DND-41 (cell line): ENCODE results near the gene AKR1C3.
"Not testable (repeated sequence)": the region's sequence is repeated elsewhere in the genome, so short reads cannot be mapped to it uniquely, and the experiment has no call there.

ENCODE experiments used
- ATAC-seq: fragments of 200-7000 bp; cut with Tn5 transposase; 3 replicates; pipeline ENCODE4 v1.9.1; 2021; ENCODE audit warnings: low read depth; ENCODE audit not compliant: insufficient read depth
- DNase-seq: peaks from one replicate; pipeline ENCODE4 v3.0.0-alpha.2; 2020
- H2AFZ ChIP-seq: 2 replicates; pipeline ENCODE4 v1.6.0; 2012; ENCODE audit warnings: low read depth, low read length
- H3K27ac ChIP-seq: 2 replicates; pipeline ENCODE4 v1.5.1; 2012; ENCODE audit warnings: low read length, inconsistent platforms
- H3K27me3 ChIP-seq: fragments of 200-600 bp; sonication (generic); 2 replicates; pipeline ENCODE4 v1.6.0; 2012; ENCODE audit warnings: low read length, mild to moderate bottlenecking, inconsistent platforms; ENCODE audit not compliant: insufficient read depth, poor library complexity
- H3K36me3 ChIP-seq: 2 replicates; pipeline ENCODE4 v1.5.1; 2012; ENCODE audit warnings: low read length, inconsistent platforms; ENCODE audit not compliant: insufficient read depth
- H3K4me1 ChIP-seq: 2 replicates; pipeline ENCODE4 v1.5.1; 2012; ENCODE audit warnings: mild to moderate bottlenecking, low read length; ENCODE audit not compliant: insufficient read depth
- H3K4me2 ChIP-seq: 2 replicates; pipeline ENCODE4 v1.6.0; 2012; ENCODE audit warnings: mild to moderate bottlenecking, moderate library complexity, low read length, inconsistent platforms; ENCODE audit not compliant: insufficient read depth
- H3K4me3 ChIP-seq, 2 experiments: fragments of 200-600 bp in 1 of 2; shearing (Covaris generic) in 1 of 2; 2 replicates each; pipeline ENCODE4 v1.5.1; 2012 to 2016; ENCODE audit warnings: inconsistent platforms in 2 of 2, low read length in 2 of 2, mild to moderate bottlenecking in 2 of 2, low read depth in 1 of 2, moderate library complexity in 1 of 2
- H3K79me2 ChIP-seq: 2 replicates; pipeline ENCODE4 v1.6.0; 2012; ENCODE audit warnings: low read length, inconsistent platforms; ENCODE audit not compliant: insufficient read depth
- H3K9ac ChIP-seq: 2 replicates; pipeline ENCODE4 v1.6.0; 2012; ENCODE audit warnings: low read depth, mild to moderate bottlenecking, inconsistent platforms, low read length, moderate library complexity
- H3K9me3 ChIP-seq: 2 replicates; pipeline ENCODE4 v1.5.1; 2012; ENCODE audit warnings: low read length, moderate library complexity, mild to moderate bottlenecking, inconsistent platforms; ENCODE audit not compliant: insufficient read depth, severe bottlenecking
- H4K20me1 ChIP-seq: 2 replicates; pipeline ENCODE4 v1.6.0; 2012; ENCODE audit warnings: low read length; ENCODE audit not compliant: insufficient read depth
- EZH2 ChIP-seq: IDR thresholded peaks from 3 replicates; pipeline ENCODE4 v1.6.1; 2012; ENCODE audit warnings: borderline replicate concordance, low read depth, mild to moderate bottlenecking, moderate library complexity, low read length, inconsistent platforms; ENCODE audit not compliant: severe bottlenecking
- TF ChIP-seq, protein P1 (sequence below): IDR thresholded peaks from 2 replicates; pipeline ENCODE4 v1.5.1; 2012; ENCODE audit warnings: borderline replicate concordance, low read length, moderate library complexity, mild to moderate bottlenecking; ENCODE audit not compliant: poor library complexity, severe bottlenecking; ENCODE audit errors: extremely low read depth

AKR1C3 gene

DNA sequence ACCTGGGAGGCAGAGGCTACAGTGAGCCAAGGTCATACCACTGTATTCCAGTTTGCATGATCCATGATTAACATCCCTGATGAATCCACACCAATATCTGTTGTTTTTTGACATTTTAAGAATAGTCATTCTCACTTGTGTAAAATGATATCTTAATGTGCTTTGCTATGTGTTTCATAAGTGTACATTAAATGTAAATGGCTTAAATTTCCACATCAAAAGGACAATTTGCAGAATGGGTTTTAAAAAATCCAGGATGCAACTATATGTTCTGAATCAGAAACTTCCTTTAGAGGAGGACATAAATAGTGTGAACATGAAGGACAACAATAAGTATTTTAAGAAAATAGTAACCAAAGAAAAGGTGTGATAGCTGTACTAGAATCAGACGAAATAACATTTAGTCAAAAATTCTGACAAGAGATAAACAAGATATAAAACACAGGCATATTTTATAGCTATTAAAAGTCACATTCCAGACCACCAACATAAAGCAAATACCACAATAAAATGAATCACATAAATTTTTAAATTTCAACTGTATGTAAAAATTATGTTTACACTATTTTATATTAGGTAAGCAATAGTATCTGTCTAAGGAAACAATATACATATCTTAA lies 42.4 kb downstream of the AKR1C3 start:
- DNase-seq (no peak), ATAC-seq (no peak)
- no peak overlapping the region for H2AFZ ChIP-seq
- H3K9me3 ChIP-seq: peaks cover 9% of the 10 kb centered on the region
- TF ChIP-seq, protein P1, sequence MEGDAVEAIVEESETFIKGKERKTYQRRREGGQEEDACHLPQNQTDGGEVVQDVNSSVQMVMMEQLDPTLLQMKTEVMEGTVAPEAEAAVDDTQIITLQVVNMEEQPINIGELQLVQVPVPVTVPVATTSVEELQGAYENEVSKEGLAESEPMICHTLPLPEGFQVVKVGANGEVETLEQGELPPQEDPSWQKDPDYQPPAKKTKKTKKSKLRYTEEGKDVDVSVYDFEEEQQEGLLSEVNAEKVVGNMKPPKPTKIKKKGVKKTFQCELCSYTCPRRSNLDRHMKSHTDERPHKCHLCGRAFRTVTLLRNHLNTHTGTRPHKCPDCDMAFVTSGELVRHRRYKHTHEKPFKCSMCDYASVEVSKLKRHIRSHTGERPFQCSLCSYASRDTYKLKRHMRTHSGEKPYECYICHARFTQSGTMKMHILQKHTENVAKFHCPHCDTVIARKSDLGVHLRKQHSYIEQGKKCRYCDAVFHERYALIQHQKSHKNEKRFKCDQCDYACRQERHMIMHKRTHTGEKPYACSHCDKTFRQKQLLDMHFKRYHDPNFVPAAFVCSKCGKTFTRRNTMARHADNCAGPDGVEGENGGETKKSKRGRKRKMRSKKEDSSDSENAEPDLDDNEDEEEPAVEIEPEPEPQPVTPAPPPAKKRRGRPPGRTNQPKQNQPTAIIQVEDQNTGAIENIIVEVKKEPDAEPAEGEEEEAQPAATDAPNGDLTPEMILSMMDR: no peak
- TF ChIP-seq EZH2: no peak
- H3K36me3 ChIP-seq: no peaks in the 10 kb centered on the region
- H3K79me2 ChIP-seq: no peaks in the 10 kb centered on the region
- H3K27ac ChIP-seq: no peak overlapping the region
- H4K20me1 ChIP-seq: no peaks in the 10 kb centered on the region
- no peak overlapping the region for H3K4me2 ChIP-seq
- H3K4me3 ChIP-seq: no peak overlapping the region
- no peaks in the 10 kb centered on the region for H3K27me3 ChIP-seq
- H3K4me1 ChIP-seq: no peaks in the 10 kb centered on the region
- H3K9ac ChIP-seq: no peak overlapping the region

DNA sequence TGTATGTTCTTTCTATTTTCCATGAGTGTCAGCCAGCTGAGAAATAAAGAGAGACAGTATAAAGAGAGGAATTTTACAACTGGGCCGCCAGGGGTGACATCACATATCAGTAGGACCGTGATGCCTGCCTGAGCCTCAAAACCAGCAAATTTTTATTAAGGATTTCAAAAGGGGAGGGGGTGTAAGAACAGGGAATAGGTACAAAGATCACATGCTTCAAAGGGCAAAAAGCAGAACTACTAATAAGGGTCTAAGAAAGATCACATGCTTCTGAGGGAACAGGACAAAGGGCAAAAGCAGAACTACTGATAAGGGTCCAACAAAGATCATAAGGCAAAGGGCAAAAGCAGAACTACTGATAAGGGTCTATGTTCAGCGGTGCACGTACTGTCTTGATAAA lies 43.5 kb downstream of the AKR1C3 start:
- not testable (repeated sequence) for DNase-seq, H2AFZ ChIP-seq, H3K27me3 ChIP-seq, H3K27ac ChIP-seq, ATAC-seq, H3K9me3 ChIP-seq, H3K4me1 ChIP-seq, H3K9ac ChIP-seq, H3K4me3 ChIP-seq, H3K4me2 ChIP-seq, H4K20me1 ChIP-seq, H3K79me2 ChIP-seq, H3K36me3 ChIP-seq

DNA sequence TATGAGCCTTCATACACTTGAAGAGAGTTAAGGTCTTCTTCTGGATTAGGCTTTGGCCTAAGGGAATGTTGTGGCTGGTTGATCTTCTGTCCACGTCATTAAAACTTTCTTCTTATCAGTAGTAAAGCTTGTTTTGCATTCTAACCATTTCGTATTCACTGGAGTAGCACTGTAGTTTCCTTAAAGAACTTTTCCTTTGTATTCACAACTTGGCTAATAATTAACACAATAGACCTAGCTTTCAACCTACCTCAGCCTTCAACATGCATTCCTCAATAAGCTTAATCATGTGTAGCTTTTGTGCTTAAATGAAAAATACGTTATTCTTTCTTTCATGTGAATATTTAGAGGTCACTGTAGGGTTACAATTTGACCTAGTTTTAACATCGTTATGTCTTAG lies 48.0 kb downstream of the AKR1C3 start:
- no peaks in the 10 kb centered on the region for H3K9me3 ChIP-seq
- no peaks in the 10 kb centered on the region for H3K27me3 ChIP-seq
- TF ChIP-seq, protein P1: no peak
- TF ChIP-seq EZH2: no peak

DNA sequence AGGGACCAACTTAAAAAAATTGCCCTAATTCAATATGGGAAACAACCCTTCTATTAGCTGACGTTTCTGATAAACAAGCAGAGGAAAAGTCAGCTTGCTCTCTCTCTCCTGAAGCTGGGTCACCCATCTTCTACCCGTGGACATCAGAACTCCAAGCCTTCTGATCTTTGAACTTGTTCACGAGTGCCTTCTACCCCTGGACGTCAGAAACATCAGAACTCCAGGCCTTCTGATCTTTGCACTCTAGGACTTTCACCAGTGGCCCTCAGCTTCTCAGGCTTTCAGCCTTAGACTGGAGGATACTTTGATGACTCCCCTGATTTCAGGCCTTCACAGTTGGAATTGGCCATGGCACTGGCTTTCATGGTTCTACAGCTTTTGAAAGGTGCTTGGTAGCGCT lies 48.9 kb downstream of the AKR1C3 start:
- ATAC-seq: no peak
- no peaks in the 10 kb centered on the region for H3K36me3 ChIP-seq
- H2AFZ ChIP-seq: no peak overlapping the region
- no peaks in the 10 kb centered on the region for H3K9me3 ChIP-seq
- no peak for DNase-seq
- TF ChIP-seq, protein P1: no peak
- no peak for TF ChIP-seq EZH2
- H3K9ac ChIP-seq: no peak overlapping the region
- H3K79me2 ChIP-seq: no peaks in the 10 kb centered on the region
- no peaks in the 10 kb centered on the region for H3K27me3 ChIP-seq
- no peak overlapping the region for H3K27ac ChIP-seq
- H3K4me1 ChIP-seq: no peaks in the 10 kb centered on the region
- H3K4me3 ChIP-seq: no peak overlapping the region
- H4K20me1 ChIP-seq: no peaks in the 10 kb centered on the region
- H3K4me2 ChIP-seq: no peak overlapping the region

More for the DNA sequence above, 48.0 kb downstream of the AKR1C3 start:
- H4K20me1 ChIP-seq: no peaks in the 10 kb centered on the region
- no peaks in the 10 kb centered on the region for H3K4me1 ChIP-seq
- no peaks in the 10 kb centered on the region for H3K79me2 ChIP-seq
- H3K4me2 ChIP-seq: no peak overlapping the region
- no peaks in the 10 kb centered on the region for H3K36me3 ChIP-seq
- H3K4me3 ChIP-seq: no peak overlapping the region
- no peak overlapping the region for H3K27ac ChIP-seq
- DNase-seq (no peak), ATAC-seq (no peak)
- no peak overlapping the region for H2AFZ ChIP-seq
- H3K9ac ChIP-seq: no peak overlapping the region
